T-helper 1 cell treated with Interleukin-12 subunit alpha and Interleukin-12 subunit beta and Interleukin-4 antibody, amounts not matched to agents 30 μg/mL and 1 μg/mL, for 36 hours (primary cell): ENCODE results near the gene SPEM3.
A peak's percentile ranks its signal among the peaks of the same experiment; 100 is the strongest.
"Not testable (repeated sequence)": the region's sequence is repeated elsewhere in the genome, so short reads cannot be mapped to it uniquely, and the experiment has no call there.

ENCODE experiments used
- H3K27ac Mint-ChIP-seq: one replicate; pipeline ENCODE4 v1.8.0; 2021; ENCODE audit warnings: mild to moderate bottlenecking, mixed read lengths
- H3K27me3 Mint-ChIP-seq: one replicate; pipeline ENCODE4 v1.8.0; 2021; ENCODE audit warnings: low read depth, mixed read lengths
- H3K36me3 Mint-ChIP-seq: one replicate; pipeline ENCODE4 v1.8.0; 2021; ENCODE audit warnings: low read depth, mixed read lengths
- H3K4me1 Mint-ChIP-seq: one replicate; pipeline ENCODE4 v1.8.0; 2021; ENCODE audit warnings: low read depth, mixed read lengths
- H3K4me3 Mint-ChIP-seq: one replicate; pipeline ENCODE4 v1.8.0; 2021; ENCODE audit warnings: mild to moderate bottlenecking, moderate library complexity, mixed read lengths
- H3K9me3 Mint-ChIP-seq: one replicate; pipeline ENCODE4 v1.8.0; 2021; ENCODE audit warnings: mixed read lengths

The SPEM3 gene

DNA sequence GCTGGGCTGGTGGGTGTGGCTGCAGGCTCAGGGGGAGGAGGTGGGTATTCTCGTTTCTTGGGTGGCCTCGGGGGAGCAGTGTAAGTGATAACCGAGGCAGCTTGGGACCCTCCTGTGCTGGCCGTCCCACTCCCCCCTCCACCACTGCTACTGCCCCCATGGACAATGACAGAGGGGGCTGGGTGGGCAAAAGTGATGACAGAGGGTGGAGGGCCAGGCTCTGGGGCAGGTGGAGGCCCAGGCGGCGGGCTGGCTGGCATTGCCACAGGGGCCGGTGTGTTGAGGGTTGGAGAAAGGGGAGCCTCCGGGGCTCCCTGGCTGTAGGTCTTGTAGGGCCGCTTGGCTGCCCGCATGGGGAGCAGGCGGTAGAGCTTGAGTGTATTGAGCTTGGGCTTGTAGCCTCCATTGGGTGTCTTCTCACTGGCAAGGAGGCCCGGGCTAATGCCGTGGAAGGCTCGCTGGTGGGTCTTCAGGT lies 34.8 kb downstream of the SPEM3 start:
- no peaks in the 10 kb centered on the region for H3K27me3 Mint-ChIP-seq
- H3K36me3 Mint-ChIP-seq = peaks cover 27% of the 10 kb centered on the region
- no peak overlapping the region for H3K27ac Mint-ChIP-seq
- peaks cover 3% of the 10 kb centered on the region for H3K4me1 Mint-ChIP-seq
- no peaks in the 10 kb centered on the region for H3K9me3 Mint-ChIP-seq
- no peak overlapping the region for H3K4me3 Mint-ChIP-seq

DNA sequence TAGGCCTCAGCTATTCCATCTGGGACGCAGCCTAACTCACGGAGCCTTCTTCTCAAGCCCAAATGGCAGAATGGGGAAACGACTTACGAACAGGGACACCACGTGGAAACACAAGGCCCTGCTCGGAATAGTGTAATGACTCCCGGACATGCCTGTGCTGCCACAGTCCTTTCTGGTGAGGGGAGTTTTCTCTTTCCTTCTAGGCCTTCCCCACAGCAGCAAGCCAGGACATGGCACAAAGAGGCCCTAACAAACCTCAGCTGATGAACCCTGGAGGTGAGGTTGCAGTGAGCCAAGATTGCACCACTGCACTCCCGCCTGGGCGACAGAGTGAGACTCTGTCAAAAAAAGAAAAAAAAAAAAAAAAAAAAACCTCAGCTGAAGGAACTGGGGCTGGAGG lies 35.4 kb downstream of the SPEM3 start:
- H3K4me1 Mint-ChIP-seq = peaks cover 2% of the 10 kb centered on the region
- H3K27ac Mint-ChIP-seq = no peak overlapping the region
- H3K36me3 Mint-ChIP-seq = peaks cover 26% of the 10 kb centered on the region
- no peak overlapping the region for H3K4me3 Mint-ChIP-seq
- H3K27me3 Mint-ChIP-seq = no peaks in the 10 kb centered on the region
- no peaks in the 10 kb centered on the region for H3K9me3 Mint-ChIP-seq

DNA sequence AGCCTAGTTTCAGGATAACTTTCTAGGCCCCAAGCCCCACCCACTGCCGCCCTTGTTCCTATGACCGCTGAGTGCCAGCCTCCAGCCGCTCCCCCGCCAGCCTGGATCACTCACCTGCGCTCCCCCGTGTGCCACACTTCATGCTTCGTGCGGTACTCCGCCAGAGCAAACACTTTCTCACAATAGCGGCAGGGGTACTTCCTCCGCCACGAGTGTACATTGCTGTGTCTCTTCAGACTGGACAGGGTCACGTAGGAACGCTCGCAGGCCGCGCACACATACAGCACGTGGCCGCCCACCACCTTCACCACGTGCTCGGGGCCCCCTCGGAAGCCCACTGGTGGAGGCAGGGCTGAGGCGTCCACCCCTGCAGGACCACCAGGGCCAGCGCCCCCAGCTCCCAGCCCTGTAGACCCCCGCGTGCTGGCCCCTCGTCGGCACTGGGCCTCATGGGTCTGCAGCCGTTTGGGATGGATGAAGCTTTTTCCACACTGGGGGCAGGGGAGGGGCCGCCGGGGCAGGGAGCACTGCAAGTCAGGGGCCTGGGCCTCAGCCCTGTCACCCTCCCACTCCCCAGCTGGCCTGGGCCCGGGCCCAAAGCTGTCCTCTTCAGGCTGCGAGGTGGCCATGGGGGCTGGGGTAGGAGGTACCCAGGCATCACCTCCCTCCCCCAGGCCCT lies 37.1 kb downstream of the SPEM3 start:
- no peak overlapping the region for H3K27ac Mint-ChIP-seq
- H3K9me3 Mint-ChIP-seq = no peaks in the 10 kb centered on the region
- no peaks in the 10 kb centered on the region for H3K27me3 Mint-ChIP-seq
- H3K36me3 Mint-ChIP-seq = peaks cover 19% of the 10 kb centered on the region
- no peak overlapping the region for H3K4me3 Mint-ChIP-seq
- no peaks in the 10 kb centered on the region for H3K4me1 Mint-ChIP-seq

DNA sequence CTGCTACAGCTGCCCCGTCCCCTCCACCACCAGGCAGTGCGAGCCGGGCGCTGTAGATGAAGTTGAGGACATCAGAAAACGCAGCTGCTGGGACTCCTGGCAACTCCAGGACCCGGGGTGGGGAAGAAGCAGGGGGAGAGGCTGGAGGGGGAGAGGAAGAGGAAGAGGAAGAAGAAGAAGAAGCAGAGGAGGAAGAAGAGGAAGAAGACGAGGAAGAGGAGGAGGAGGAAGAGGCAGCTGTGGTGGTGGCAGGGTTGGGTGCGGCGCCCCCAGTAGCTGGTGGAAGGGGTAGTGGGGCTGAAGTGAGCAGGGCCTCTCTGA lies 37.6 kb downstream of the SPEM3 start:
- Mint-ChIP-seq H3K27ac (no peak overlapping the region), H3K9me3 (no peaks in the 10 kb centered on the region), H3K4me1 (no peaks in the 10 kb centered on the region), H3K36me3 (peaks cover 14% of the 10 kb centered on the region), H3K4me3 (no peak overlapping the region), H3K27me3 (no peaks in the 10 kb centered on the region)

DNA sequence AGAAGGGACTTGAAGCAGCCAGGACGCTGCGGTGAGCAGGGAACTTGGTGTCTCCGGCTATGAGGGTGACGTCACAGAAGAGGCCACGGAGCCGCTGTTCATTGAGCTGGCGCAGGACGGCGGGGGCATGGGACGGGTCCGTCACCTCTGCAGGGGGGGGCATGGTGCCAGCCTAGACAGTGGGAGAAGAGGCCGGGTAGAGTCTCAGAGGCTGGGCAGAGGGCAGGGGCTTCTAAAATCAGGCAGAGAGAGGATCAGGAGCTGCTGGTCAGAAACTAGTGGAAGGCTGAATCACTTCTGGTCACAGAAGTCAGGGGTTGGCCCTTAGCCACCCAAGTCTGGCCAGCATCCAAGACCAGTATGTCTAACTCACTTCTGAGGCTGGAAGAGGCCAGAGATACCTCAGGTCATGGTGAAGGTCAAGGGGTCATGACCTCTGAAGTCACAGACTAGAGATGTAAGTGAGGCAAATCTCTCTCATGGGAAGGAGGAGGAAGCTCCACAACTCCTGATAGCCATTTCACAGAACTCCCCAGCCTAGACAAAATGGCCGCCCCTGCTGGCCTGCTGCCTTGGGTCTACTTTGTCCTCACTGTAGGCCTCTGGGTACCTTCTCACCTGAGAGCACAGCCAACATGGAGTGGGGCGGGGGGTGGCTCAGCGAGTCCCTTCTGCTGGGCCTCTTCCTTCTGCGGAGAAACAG lies 38.1 kb downstream of the SPEM3 start:
- Mint-ChIP-seq H3K27ac (no peak overlapping the region), H3K4me3 (no peak overlapping the region), H3K9me3 (no peaks in the 10 kb centered on the region), H3K4me1 (peaks cover 4% of the 10 kb centered on the region), H3K36me3 (peaks cover 12% of the 10 kb centered on the region), H3K27me3 (no peaks in the 10 kb centered on the region)

DNA sequence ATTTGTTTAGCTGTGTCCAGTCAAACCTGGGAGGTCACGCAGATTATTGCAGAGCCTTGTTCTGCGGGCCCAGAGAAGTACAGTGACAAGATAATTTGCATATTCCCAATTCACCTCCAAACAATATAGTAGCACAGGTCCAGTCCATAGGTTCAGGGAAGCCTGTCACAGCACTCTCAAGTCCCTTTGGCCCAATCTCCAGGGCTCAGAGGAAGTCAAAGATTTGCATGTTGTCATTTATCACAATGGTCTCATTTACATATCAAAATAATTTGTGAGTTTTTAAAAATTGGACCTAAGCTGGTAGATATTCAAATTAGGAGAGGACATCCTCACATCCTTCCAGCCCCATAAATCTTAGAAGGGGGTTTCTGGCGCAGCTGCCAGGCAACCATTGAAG lies 38.8 kb downstream of the SPEM3 start:
- Mint-ChIP-seq H3K27me3 (no peaks in the 10 kb centered on the region), H3K27ac (no peak overlapping the region), H3K36me3 (peaks cover 12% of the 10 kb centered on the region), H3K4me1 (peaks cover 8% of the 10 kb centered on the region), H3K4me3 (no peak overlapping the region), H3K9me3 (no peaks in the 10 kb centered on the region)

DNA sequence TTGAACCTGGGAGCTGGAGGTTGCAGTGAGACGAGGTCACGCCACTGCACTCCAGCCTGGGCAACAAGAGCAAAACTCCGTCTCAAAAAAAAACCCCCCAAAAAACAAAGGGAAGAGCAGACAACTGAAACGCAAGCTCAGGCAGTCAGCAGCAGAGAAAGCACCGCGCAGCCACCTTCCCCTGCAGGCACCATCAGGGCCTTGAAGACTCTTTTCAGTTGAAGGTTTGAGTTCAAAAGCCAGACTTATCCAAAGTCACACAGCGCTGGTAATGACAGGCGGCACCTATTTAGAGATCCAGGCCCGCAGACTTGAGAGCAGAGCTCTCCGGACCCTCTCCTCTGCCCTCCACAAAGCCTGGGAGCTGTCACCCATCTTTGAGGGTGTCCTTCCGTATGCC lies 39.6 kb downstream of the SPEM3 start:
- Mint-ChIP-seq H3K9me3 (no peaks in the 10 kb centered on the region), H3K27me3 (no peaks in the 10 kb centered on the region), H3K4me3 (no peak overlapping the region), H3K27ac (no peak overlapping the region), H3K36me3 (peaks cover 10% of the 10 kb centered on the region), H3K4me1 (peaks cover 8% of the 10 kb centered on the region)

DNA sequence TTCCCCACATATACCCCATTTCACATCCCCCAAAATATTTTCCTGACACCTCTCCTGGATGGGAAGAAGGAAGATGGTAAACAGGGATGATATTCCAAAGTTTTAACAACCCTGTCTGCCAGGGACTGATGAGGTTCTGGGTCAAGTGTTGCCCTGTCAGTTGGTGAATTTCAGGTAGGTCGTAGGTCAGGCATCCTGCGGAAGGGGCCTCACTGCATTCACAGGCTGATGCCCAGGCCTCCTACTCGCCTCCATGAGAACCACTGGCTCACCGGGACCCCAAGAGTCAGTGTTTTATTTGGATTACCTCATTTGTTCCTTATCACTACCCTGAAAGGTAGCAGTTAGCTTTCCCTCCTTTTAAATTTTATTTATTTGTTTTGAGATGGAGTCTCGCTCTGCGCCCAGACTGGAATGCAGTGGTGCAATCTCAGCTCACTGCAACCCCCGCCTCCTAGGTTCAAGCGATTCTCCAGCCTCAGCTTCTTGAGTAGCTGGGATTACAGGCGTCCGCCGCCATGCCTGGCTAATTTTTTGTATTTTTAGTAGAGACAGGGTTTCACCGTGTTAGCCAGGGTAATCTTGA lies 40.2 kb downstream of the SPEM3 start:
- peaks cover 8% of the 10 kb centered on the region for H3K4me1 Mint-ChIP-seq
- peaks cover 10% of the 10 kb centered on the region for H3K36me3 Mint-ChIP-seq
- no peak overlapping the region for H3K4me3 Mint-ChIP-seq
- no peaks in the 10 kb centered on the region for H3K9me3 Mint-ChIP-seq
- no peaks in the 10 kb centered on the region for H3K27me3 Mint-ChIP-seq
- no peak overlapping the region for H3K27ac Mint-ChIP-seq

DNA sequence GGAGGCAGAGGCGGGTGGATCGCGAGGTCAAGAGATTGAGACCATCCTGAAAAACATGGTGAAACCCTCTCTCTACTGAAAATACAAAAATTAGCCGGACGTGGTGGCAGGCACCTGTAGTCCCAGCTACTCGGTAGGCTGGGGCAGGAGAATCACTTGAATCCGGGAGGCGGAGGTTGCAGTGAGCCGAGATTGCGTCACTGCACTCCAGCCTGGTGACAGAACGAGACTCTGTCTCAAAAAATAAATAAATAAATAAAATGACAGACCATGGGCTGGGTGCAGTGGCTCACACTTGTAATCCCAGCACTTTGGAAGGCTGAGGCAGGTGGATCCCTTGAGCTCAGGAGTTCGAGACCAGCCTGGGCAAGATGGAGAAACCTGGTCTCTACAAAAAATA lies 41.2 kb downstream of the SPEM3 start:
- not testable (repeated sequence) for H3K27me3 Mint-ChIP-seq, H3K4me3 Mint-ChIP-seq, H3K4me1 Mint-ChIP-seq, H3K9me3 Mint-ChIP-seq, H3K36me3 Mint-ChIP-seq, H3K27ac Mint-ChIP-seq

DNA sequence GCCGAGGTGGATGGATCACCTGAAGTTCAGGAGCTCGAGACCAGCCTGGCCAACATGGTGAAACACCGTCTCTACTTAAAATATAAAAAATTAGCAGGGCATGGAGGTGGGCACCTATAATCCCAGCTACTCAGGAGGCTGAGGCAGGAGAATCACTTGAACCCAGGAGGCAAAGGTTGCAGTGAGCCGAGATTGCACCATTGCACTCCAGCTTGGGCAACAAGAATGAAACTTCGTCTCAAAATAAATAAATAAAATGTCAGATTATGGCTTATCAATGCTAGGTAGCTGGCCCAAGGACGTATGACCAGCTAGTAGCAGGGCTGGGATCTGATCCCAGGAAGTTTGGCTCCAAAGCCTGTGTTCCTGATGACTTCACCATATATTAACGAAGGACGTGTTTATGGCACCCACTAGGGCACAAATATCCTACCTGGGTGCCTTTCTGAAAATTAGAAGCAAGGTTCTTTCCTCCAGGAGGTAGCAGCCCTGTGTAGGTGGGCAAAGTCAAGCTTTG lies 41.9 kb downstream of the SPEM3 start:
- H3K9me3 Mint-ChIP-seq, H3K27ac Mint-ChIP-seq, H3K4me1 Mint-ChIP-seq, H3K27me3 Mint-ChIP-seq, H3K4me3 Mint-ChIP-seq, H3K36me3 Mint-ChIP-seq: not testable (repeated sequence)

DNA sequence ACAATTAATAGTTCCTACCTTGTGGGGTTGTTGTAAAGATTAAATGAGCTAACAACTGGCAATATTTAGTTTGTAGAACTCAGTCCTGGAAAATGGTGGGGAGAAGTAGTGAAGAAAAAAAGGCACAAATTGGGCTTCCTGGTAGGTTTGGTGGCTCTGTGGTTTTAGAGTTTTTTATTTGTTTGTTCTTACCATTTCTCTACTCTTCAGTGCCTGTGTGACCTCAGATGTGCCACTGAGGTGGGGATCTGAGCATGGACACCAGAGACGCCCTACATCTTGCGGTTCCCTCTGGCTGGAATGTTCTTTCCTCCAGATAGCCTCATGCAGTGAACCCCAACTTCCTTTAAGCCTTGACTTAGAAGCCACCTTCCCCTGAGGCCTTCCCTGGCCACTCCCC lies 43.1 kb downstream of the SPEM3 start:
- no peak overlapping the region for H3K27ac Mint-ChIP-seq
- H3K27me3 Mint-ChIP-seq = no peaks in the 10 kb centered on the region
- peaks cover 4% of the 10 kb centered on the region for H3K36me3 Mint-ChIP-seq
- no peak overlapping the region for H3K4me3 Mint-ChIP-seq
- peaks cover 18% of the 10 kb centered on the region for H3K4me1 Mint-ChIP-seq
- no peaks in the 10 kb centered on the region for H3K9me3 Mint-ChIP-seq

DNA sequence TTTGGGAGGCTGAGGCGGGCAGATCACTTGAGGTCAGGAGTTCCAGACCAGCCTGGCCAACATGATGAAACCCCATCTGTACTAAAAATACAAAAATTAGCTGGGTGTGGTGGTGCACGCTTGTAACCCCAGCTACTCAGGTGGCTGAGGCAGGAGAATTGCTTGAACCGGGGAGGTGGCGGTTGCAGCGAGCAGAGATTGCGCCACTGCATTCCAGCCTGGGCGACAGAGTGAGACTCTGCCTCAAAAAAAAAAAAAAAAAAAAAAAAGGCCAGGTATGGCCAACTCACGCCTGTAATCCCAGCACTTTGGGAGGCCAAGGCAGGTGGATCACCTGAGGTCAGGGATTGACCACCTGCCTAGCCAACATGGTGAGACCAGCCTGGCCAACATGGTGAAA lies 46.1 kb downstream of the SPEM3 start:
- not testable (repeated sequence) for H3K36me3 Mint-ChIP-seq, H3K9me3 Mint-ChIP-seq, H3K4me3 Mint-ChIP-seq, H3K27ac Mint-ChIP-seq, H3K27me3 Mint-ChIP-seq
- peaks cover 29% of the 10 kb centered on the region for H3K4me1 Mint-ChIP-seq

DNA sequence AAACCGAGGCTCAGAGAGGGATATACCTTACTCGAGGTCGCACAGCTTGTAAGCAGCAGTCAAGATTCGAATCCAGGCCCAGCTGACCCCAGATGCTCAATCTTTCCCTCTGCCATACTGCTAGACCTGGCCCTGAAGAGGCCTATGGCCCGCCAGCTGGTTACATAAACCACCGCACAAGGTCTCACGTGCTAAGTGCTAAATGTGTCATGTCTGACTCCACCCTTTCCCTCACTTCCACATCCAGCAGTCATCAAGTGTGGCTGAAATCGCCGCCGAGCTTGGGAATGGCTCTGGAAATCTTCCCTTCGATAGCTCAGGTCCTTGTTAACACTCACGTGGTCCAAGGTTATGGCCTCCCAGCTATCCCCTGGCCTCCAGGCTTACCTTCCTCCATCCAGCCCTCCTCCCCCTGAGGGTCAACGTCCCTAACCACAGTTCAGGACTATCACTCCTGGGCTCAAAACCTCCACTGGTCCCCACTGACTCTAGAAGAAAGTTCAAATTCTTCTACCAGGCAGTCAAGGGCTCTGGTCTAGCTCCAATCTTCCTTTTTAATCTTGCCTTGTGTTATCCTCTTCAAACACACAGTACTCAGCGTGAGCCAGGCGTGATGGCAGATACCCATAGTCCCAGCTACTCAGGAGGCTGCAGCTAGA lies 47.2 kb downstream of the SPEM3 start:
- Mint-ChIP-seq H3K4me3 (no peak overlapping the region), H3K36me3 (no peaks in the 10 kb centered on the region), H3K4me1 (peaks cover 35% of the 10 kb centered on the region), H3K9me3 (no peaks in the 10 kb centered on the region), H3K27me3 (no peaks in the 10 kb centered on the region), H3K27ac (no peak overlapping the region)

DNA sequence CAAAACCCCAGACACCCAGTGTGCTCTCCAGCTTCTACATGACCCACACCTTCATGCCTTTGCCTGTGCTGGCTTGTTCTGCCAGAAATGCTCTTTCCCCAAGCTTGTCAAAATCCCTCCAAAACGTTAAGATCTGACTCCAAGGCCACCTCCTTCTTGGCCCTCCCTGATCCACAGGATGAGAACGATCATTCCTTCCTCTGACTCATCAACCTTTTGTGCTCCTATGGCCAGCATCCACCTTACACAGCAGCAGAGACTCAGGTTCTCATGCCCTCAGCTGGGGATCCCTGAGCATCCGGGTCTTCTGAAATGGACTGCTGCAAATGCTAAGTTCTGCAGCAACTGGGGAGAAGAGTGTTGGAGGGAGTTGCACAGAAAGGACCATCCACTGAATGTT lies 47.8 kb downstream of the SPEM3 start:
- Mint-ChIP-seq H3K4me1 (peaks cover 35% of the 10 kb centered on the region), H3K36me3 (no peaks in the 10 kb centered on the region), H3K9me3 (no peaks in the 10 kb centered on the region), H3K4me3 (peak overlapping the region; percentile 5), H3K27ac (no peak overlapping the region), H3K27me3 (no peaks in the 10 kb centered on the region)

DNA sequence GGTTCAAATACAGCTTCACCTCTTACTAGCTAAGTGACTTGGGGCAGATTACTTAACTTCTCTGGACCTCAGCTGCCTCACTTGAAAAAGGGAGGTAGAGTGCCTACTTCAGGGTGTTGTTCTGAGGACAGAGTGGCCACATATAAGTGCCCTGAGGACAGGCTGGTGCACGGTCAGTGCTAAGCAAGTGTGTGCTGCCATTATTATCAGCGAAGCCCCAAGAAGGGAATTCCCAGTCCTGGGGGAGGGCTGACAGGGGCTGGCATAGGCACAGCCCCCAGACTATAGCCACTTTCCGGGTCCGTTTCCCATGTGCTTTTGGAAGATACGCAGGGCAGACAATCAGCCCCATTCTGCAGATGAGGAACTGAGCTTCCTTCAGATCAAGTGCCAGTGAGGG lies 48.3 kb downstream of the SPEM3 start:
- no peaks in the 10 kb centered on the region for H3K36me3 Mint-ChIP-seq
- H3K9me3 Mint-ChIP-seq = no peaks in the 10 kb centered on the region
- peaks cover 33% of the 10 kb centered on the region for H3K4me1 Mint-ChIP-seq
- H3K27ac Mint-ChIP-seq = no peak overlapping the region
- H3K4me3 Mint-ChIP-seq = no peak overlapping the region
- H3K27me3 Mint-ChIP-seq = no peaks in the 10 kb centered on the region
